Astrocyte (in vitro differentiated cells and primary cell): ENCODE results near the gene PCSK5. TPM values are rescaled to one million over a fixed set of nuclear protein-coding genes. Genes with fewer than 3 reads are reported as not detected.
"Not testable (repeated sequence)": the region's sequence is repeated elsewhere in the genome, so short reads cannot be mapped to it uniquely, and the experiment has no call there.

Source experiments
- DNase-seq: peaks from one replicate; pipeline ENCODE4 v3.0.0-alpha.2; 2010; ENCODE audit warnings: low read depth
- FAIRE-seq: peaks from 2 replicates; lab custom pipeline; 2011; peaks lifted over from hg19 to GRCh38; lab: Jason Lieb, UNC
- H2AFZ ChIP-seq: 2 replicates; pipeline ENCODE4 v1.6.0; 2012; ENCODE audit warnings: low read depth, low read length, inconsistent platforms
- H3K27ac ChIP-seq: 2 replicates; pipeline ENCODE4 v1.5.1; 2011; ENCODE audit warnings: low read depth, low read length, inconsistent platforms
- H3K27me3 ChIP-seq: 2 replicates; pipeline ENCODE4 v1.6.0; 2011; ENCODE audit warnings: low read length, inconsistent platforms; ENCODE audit not compliant: insufficient read depth
- H3K36me3 ChIP-seq: 2 replicates; pipeline ENCODE4 v1.5.1; 2011; ENCODE audit warnings: low read length, inconsistent platforms; ENCODE audit not compliant: insufficient read depth
- H3K4me1 ChIP-seq: 2 replicates; pipeline ENCODE4 v1.5.1; 2011; ENCODE audit warnings: low read length, inconsistent platforms; ENCODE audit not compliant: insufficient read depth
- H3K4me2 ChIP-seq: 2 replicates; pipeline ENCODE4 v1.6.0; 2012; ENCODE audit warnings: low read length, inconsistent platforms
- H3K4me3 ChIP-seq: 2 replicates; pipeline ENCODE4 v1.5.1; 2011; ENCODE audit warnings: low read depth, mild to moderate bottlenecking, low read length, inconsistent platforms; ENCODE audit not compliant: insufficient read depth
- H3K79me2 ChIP-seq: 2 replicates; pipeline ENCODE4 v1.6.0; 2012; ENCODE audit warnings: mild to moderate bottlenecking, low read length, inconsistent platforms; ENCODE audit not compliant: insufficient read depth
- H3K9ac ChIP-seq: 2 replicates; pipeline ENCODE4 v1.6.0; 2012; ENCODE audit warnings: mild to moderate bottlenecking, low read length, inconsistent platforms
- H3K9me3 ChIP-seq: 2 replicates; pipeline ENCODE4 v1.5.1; 2012; ENCODE audit warnings: low read depth, mild to moderate bottlenecking, low read length, inconsistent platforms; ENCODE audit not compliant: insufficient read depth
- H4K20me1 ChIP-seq: 2 replicates; pipeline ENCODE4 v1.6.0; 2012; ENCODE audit warnings: low read length, inconsistent platforms; ENCODE audit not compliant: insufficient read depth
- H3K27ac Mint-ChIP-seq: one replicate; pipeline ENCODE4 v1.8.0; 2021; ENCODE audit warnings: mild to moderate bottlenecking, mixed read lengths; ENCODE audit not compliant: unreplicated experiment
- H3K27me3 Mint-ChIP-seq: one replicate; pipeline ENCODE4 v1.8.0; 2021; ENCODE audit warnings: low read depth, mixed read lengths; ENCODE audit not compliant: unreplicated experiment
- H3K36me3 Mint-ChIP-seq: one replicate; pipeline ENCODE4 v1.8.0; 2021; ENCODE audit warnings: low read depth, mixed read lengths; ENCODE audit not compliant: unreplicated experiment
- H3K4me1 Mint-ChIP-seq: one replicate; pipeline ENCODE4 v1.8.0; 2021; ENCODE audit warnings: low read depth, mixed read lengths; ENCODE audit not compliant: unreplicated experiment
- H3K4me3 Mint-ChIP-seq: one replicate; pipeline ENCODE4 v1.8.0; 2021; ENCODE audit warnings: mild to moderate bottlenecking, moderate library complexity, mixed read lengths; ENCODE audit not compliant: unreplicated experiment
- H3K9me3 Mint-ChIP-seq: one replicate; pipeline ENCODE4 v1.8.0; 2021; ENCODE audit warnings: mild to moderate bottlenecking, mixed read lengths; ENCODE audit not compliant: unreplicated experiment
- EZH2 ChIP-seq: IDR thresholded peaks from 2 replicates; pipeline ENCODE4 v1.6.1; 2012; ENCODE audit warnings: mild to moderate bottlenecking, low read length, inconsistent platforms; ENCODE audit not compliant: insufficient read depth
- total RNA-seq: library from RNA; stranded (reverse); gene quantifications from 2 replicates; pipeline ENCODE4 v1.2.1, GENCODE V29; 2021
- TF ChIP-seq, protein P1 (sequence below): IDR thresholded peaks from 2 replicates; pipeline ENCODE4 v1.5.1; 2011; ENCODE audit warnings: low read depth, mild to moderate bottlenecking, inconsistent platforms, low read length, moderate library complexity; ENCODE audit not compliant: insufficient read depth

PCSK5 gene
- total RNA-seq, 1 donor from 2014 or later, result 13.1 TPM

DNA sequence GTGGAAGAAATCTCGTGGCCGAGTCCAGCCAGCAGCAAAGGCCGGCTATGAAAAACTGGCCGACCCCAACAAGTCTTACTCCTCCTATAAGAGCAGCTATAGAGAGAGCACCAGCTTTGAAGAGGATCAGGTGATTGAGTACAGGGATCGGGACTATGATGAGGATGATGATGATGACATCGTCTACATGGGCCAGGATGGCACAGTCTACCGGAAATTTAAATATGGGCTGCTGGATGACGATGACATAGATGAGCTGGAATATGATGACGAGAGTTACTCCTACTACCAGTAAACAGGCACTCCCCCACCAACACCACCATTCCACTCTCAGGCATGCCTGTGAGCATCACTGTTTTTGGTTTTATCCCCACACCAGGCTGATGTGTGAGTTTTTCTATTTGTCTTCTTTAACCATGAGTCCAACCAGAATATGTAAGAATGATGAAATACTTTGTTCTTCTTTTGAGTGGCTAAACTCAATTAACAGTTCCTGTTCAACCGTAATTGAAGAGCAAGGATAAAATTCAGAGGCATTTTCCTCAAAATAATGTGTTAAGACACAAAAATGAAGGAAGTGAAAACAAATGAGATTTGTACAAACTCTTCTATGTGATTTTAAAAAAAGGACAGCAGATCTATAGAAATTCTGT, 468.3 kb downstream of the PCSK5 start:
- Histone ChIP-seq H3K27me3 (peaks cover 24% of the 10 kb centered on the region), H3K4me1 (no peaks in the 10 kb centered on the region), H3K27ac (no peak overlapping the region), H3K79me2 (no peaks in the 10 kb centered on the region), H3K9ac (no peak overlapping the region), H3K9me3 (no peaks in the 10 kb centered on the region), H2AFZ (no peak overlapping the region), H3K4me2 (no peak overlapping the region), H3K4me3 (no peak overlapping the region), H3K36me3 (no peaks in the 10 kb centered on the region), H4K20me1 (no peaks in the 10 kb centered on the region)
- Mint-ChIP-seq H3K9me3 (peaks cover 8% of the 10 kb centered on the region), H3K4me1 (no peaks in the 10 kb centered on the region), H3K27me3 (peaks cover 55% of the 10 kb centered on the region), H3K36me3 (peaks cover 1% of the 10 kb centered on the region), H3K27ac (no peak overlapping the region), H3K4me3 (no peak overlapping the region)
- FAIRE-seq (no peak), DNase-seq (no peak)
- TF ChIP-seq EZH2, result no peak
- TF ChIP-seq, protein P1, sequence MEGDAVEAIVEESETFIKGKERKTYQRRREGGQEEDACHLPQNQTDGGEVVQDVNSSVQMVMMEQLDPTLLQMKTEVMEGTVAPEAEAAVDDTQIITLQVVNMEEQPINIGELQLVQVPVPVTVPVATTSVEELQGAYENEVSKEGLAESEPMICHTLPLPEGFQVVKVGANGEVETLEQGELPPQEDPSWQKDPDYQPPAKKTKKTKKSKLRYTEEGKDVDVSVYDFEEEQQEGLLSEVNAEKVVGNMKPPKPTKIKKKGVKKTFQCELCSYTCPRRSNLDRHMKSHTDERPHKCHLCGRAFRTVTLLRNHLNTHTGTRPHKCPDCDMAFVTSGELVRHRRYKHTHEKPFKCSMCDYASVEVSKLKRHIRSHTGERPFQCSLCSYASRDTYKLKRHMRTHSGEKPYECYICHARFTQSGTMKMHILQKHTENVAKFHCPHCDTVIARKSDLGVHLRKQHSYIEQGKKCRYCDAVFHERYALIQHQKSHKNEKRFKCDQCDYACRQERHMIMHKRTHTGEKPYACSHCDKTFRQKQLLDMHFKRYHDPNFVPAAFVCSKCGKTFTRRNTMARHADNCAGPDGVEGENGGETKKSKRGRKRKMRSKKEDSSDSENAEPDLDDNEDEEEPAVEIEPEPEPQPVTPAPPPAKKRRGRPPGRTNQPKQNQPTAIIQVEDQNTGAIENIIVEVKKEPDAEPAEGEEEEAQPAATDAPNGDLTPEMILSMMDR, result no peak

GRCh38 chr9:76359365-76359764, 468.9 kb downstream of the PCSK5 start:
- Histone ChIP-seq H3K4me1 (no peaks in the 10 kb centered on the region), H3K36me3 (no peaks in the 10 kb centered on the region), H3K9me3 (no peaks in the 10 kb centered on the region), H4K20me1 (no peaks in the 10 kb centered on the region), H3K4me2 (no peak overlapping the region), H3K27ac (no peak overlapping the region), H2AFZ (no peak overlapping the region), H3K9ac (no peak overlapping the region), H3K27me3 (peaks cover 20% of the 10 kb centered on the region), H3K79me2 (no peaks in the 10 kb centered on the region), H3K4me3 (no peak overlapping the region)
- FAIRE-seq (no peak), DNase-seq (no peak)
- Mint-ChIP-seq H3K4me1 (no peaks in the 10 kb centered on the region), H3K36me3 (no peaks in the 10 kb centered on the region), H3K9me3 (peaks cover 5% of the 10 kb centered on the region), H3K27ac (no peak overlapping the region), H3K27me3 (peaks cover 52% of the 10 kb centered on the region), H3K4me3 (no peak overlapping the region)
- no peak for TF ChIP-seq EZH2
- TF ChIP-seq, protein P1, result no peak

GRCh38 chr9:76359766-76360165, 469.3 kb downstream of the PCSK5 start:
- H3K27me3 ChIP-seq, result peaks cover 20% of the 10 kb centered on the region
- no peak overlapping the region for H3K27ac Mint-ChIP-seq
- no peaks in the 10 kb centered on the region for H3K36me3 ChIP-seq
- H3K9me3 Mint-ChIP-seq, result peaks cover 5% of the 10 kb centered on the region
- H3K79me2 ChIP-seq, result no peaks in the 10 kb centered on the region
- no peak overlapping the region for H3K4me3 Mint-ChIP-seq
- no peak overlapping the region for H3K9ac ChIP-seq
- no peak for TF ChIP-seq EZH2
- TF ChIP-seq, protein P1, result no peak
- peaks cover 51% of the 10 kb centered on the region for H3K27me3 Mint-ChIP-seq
- no peaks in the 10 kb centered on the region for H3K9me3 ChIP-seq
- no peak overlapping the region for H3K4me2 ChIP-seq
- FAIRE-seq (no peak), DNase-seq (no peak)
- H4K20me1 ChIP-seq, result no peaks in the 10 kb centered on the region
- H3K27ac ChIP-seq, result no peak overlapping the region
- peaks cover 3% of the 10 kb centered on the region for H3K4me1 Mint-ChIP-seq
- H3K36me3 Mint-ChIP-seq, result no peaks in the 10 kb centered on the region
- no peak overlapping the region for H3K4me3 ChIP-seq
- H2AFZ ChIP-seq, result no peak overlapping the region
- no peaks in the 10 kb centered on the region for H3K4me1 ChIP-seq

GRCh38 chr9:76362332-76363031, 472.0 kb downstream of the PCSK5 start:
- H3K4me3 ChIP-seq, H3K9me3 Mint-ChIP-seq, H3K9me3 ChIP-seq, H3K79me2 ChIP-seq, H3K36me3 ChIP-seq, H3K27ac Mint-ChIP-seq, H3K9ac ChIP-seq, H2AFZ ChIP-seq, H3K4me3 Mint-ChIP-seq, H4K20me1 ChIP-seq, H3K36me3 Mint-ChIP-seq, H3K27ac ChIP-seq, H3K4me1 ChIP-seq, FAIRE-seq, DNase-seq, H3K4me1 Mint-ChIP-seq, H3K4me2 ChIP-seq: not testable (repeated sequence)
- H3K27me3 Mint-ChIP-seq, result peaks cover 33% of the 10 kb centered on the region
- peaks cover 12% of the 10 kb centered on the region for H3K27me3 ChIP-seq
